ENCODE measurements around the gene DDX23. TPM values are rescaled to one million over a fixed set of nuclear protein-coding genes. Genes with fewer than 3 reads are reported as not detected.

The DDX23 gene
- total RNA-seq, 2 experiments from 2014 or later, result 69.4 to 76.5 TPM

- Mint-ChIP-seq H3K4me3 (no peak overlapping the region), H3K4me1 (ENCODE audit: low read depth) (no peaks in the 10 kb centered on the region), H3K27ac (no peak overlapping the region), H3K27me3 (no peaks in the 10 kb centered on the region), H3K36me3 (ENCODE audit: low read depth) (peaks cover 56% of the 10 kb centered on the region), H3K9me3 (no peaks in the 10 kb centered on the region)
- POLR2A ChIA-PET, result no interaction called here
- Histone ChIP-seq H3K27me3 (ENCODE audit: control insufficient read depth in 1 of 2, insufficient read depth in 2 of 2, low read length in 2 of 2) (no peaks in the 10 kb centered on the region), H3K9me3 (ENCODE audit: control insufficient read depth in 1 of 2, insufficient read depth in 1 of 2, low read length in 2 of 2) (no peaks in the 10 kb centered on the region), H3K4me3 (ENCODE audit: low read length) (no peak overlapping the region), H3K36me3 (ENCODE audit: insufficient read depth, low read length) (peaks cover 55% of the 10 kb centered on the region), H3K4me1 (ENCODE audit: insufficient read depth, low read length) (peaks cover 2% of the 10 kb centered on the region), H3K27ac (ENCODE audit: low read depth in 1 of 2, low read length in 2 of 2) (no peak overlapping the region)
- ATAC-seq (ENCODE audit: poor library complexity) (no peak), DNase-seq (no peak)
- intact Hi-C loops (cut with DNase I, micrococcal nuclease), result no loop called here
- CTCF ChIA-PET, result no interaction called here
- TF ChIP-seq, protein P1, sequence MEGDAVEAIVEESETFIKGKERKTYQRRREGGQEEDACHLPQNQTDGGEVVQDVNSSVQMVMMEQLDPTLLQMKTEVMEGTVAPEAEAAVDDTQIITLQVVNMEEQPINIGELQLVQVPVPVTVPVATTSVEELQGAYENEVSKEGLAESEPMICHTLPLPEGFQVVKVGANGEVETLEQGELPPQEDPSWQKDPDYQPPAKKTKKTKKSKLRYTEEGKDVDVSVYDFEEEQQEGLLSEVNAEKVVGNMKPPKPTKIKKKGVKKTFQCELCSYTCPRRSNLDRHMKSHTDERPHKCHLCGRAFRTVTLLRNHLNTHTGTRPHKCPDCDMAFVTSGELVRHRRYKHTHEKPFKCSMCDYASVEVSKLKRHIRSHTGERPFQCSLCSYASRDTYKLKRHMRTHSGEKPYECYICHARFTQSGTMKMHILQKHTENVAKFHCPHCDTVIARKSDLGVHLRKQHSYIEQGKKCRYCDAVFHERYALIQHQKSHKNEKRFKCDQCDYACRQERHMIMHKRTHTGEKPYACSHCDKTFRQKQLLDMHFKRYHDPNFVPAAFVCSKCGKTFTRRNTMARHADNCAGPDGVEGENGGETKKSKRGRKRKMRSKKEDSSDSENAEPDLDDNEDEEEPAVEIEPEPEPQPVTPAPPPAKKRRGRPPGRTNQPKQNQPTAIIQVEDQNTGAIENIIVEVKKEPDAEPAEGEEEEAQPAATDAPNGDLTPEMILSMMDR (IDR thresholded peaks at IDR 0.05), result no peak
Measured at GRCh38 chr12:48828841-48829575, 23.0 kb downstream of the DDX23 start.

- CTCF ChIA-PET, result interaction anchor here (0.6 kb wide), 1 partner anchor 13 kb away, joined by 3 read pairs; no protein-coding TSS in a partner anchor
- Mint-ChIP-seq H3K4me3 (no peak overlapping the region), H3K27me3 (no peaks in the 10 kb centered on the region), H3K27ac (no peak overlapping the region), H3K4me1 (ENCODE audit: low read depth) (no peaks in the 10 kb centered on the region), H3K9me3 (no peaks in the 10 kb centered on the region), H3K36me3 (ENCODE audit: low read depth) (peaks cover 49% of the 10 kb centered on the region)
- Histone ChIP-seq H3K9me3 (ENCODE audit: control insufficient read depth in 1 of 2, insufficient read depth in 1 of 2, low read length in 2 of 2) (no peaks in the 10 kb centered on the region), H3K4me1 (ENCODE audit: insufficient read depth, low read length) (peaks cover 5% of the 10 kb centered on the region), H3K27me3 (ENCODE audit: control insufficient read depth in 1 of 2, insufficient read depth in 2 of 2, low read length in 2 of 2) (no peaks in the 10 kb centered on the region), H3K4me3 (ENCODE audit: low read length) (no peak overlapping the region), H3K36me3 (ENCODE audit: insufficient read depth, low read length) (peaks cover 48% of the 10 kb centered on the region), H3K27ac (ENCODE audit: low read depth in 1 of 2, low read length in 2 of 2) (no peak overlapping the region)
- DNase-seq, result no peak
- intact Hi-C loops (cut with DNase I, micrococcal nuclease), result no loop called here
- POLR2A ChIA-PET, result no interaction called here
- TF ChIP-seq, protein P1 (IDR thresholded peaks at IDR 0.05), result no peak
- ATAC-seq (ENCODE audit: poor library complexity), result no peak
Measured at GRCh38 chr12:48828293-48828692, 23.7 kb downstream of the DDX23 start.

- DNase-seq, result no peak
- no peak for ATAC-seq (ENCODE audit: poor library complexity)
- Mint-ChIP-seq H3K4me3 (no peak overlapping the region), H3K9me3 (no peaks in the 10 kb centered on the region), H3K27ac (no peak overlapping the region), H3K27me3 (no peaks in the 10 kb centered on the region), H3K36me3 (ENCODE audit: low read depth) (peaks cover 43% of the 10 kb centered on the region), H3K4me1 (ENCODE audit: low read depth) (no peaks in the 10 kb centered on the region)
- Histone ChIP-seq H3K36me3 (ENCODE audit: insufficient read depth, low read length) (peaks cover 41% of the 10 kb centered on the region), H3K9me3 (ENCODE audit: control insufficient read depth in 1 of 2, insufficient read depth in 1 of 2, low read length in 2 of 2) (no peaks in the 10 kb centered on the region), H3K27ac (ENCODE audit: low read depth in 1 of 2, low read length in 2 of 2) (no peak overlapping the region), H3K27me3 (ENCODE audit: control insufficient read depth in 1 of 2, insufficient read depth in 2 of 2, low read length in 2 of 2) (no peaks in the 10 kb centered on the region), H3K4me1 (ENCODE audit: insufficient read depth, low read length) (peaks cover 5% of the 10 kb centered on the region), H3K4me3 (ENCODE audit: low read length) (no peak overlapping the region)
- ChIA-PET POLR2A (interaction anchor here (0.7 to 2.0 kb wide), 2 partner anchors 13 to 25 kb away, joined by 3 to 8 read pairs; partner anchors contain the start of gene DDX23), CTCF (interaction anchor here (0.6 kb wide), 1 partner anchor 13 kb away, joined by 3 read pairs; no protein-coding TSS in a partner anchor)
- TF ChIP-seq, protein P1 (IDR thresholded peaks at IDR 0.05), result no peak
- intact Hi-C loops (cut with DNase I, micrococcal nuclease), result no loop called here
Measured at GRCh38 chr12:48827513-48828096, 24.4 kb downstream of the DDX23 start.
